Posterior vena cava (tissue), 2 donors: ENCODE data around the gene CBFB. TPM values are rescaled to one million over a fixed set of nuclear protein-coding genes. Genes with fewer than 3 reads are reported as not detected.
"Not testable (repeated sequence)": the region's sequence is repeated elsewhere in the genome, so short reads cannot be mapped to it uniquely, and the experiment has no call there.

ENCODE experiments used
- DNase-seq: peaks from one replicate; pipeline ENCODE4 v3.0.0-alpha.2; 2020; ENCODE audit warnings: low spot score
- intact Hi-C, 2 donors: fragments of 100-400 bp; cut with DNase I; formaldehyde crosslinking; loops; one replicate each; pipeline versions ENCODE4 v1.14.1 to v1.14.2; 2022 to 2023
- long read RNA-seq, 2 donors: library from polyadenylated mRNA; unstranded; transcript quantifications; one replicate each; pipeline ENCODE4 v2.0.0, GENCODE V29; 2020 to 2021
- total RNA-seq, 2 donors: library from RNA; stranded (reverse); fragmentation: NEBNext Ultra II Directional; extraction: Animal tissue kit (Norgen Biotek cat#: 25700); gene quantifications; one replicate each; pipeline ENCODE4 v1.2.1, GENCODE V29; 2021
- donor health status: DM: yes; HTN: yes; CAD: no.
- donor health status: DM: yes; HTN: yes; CAD: no.

The CBFB gene
- total RNA-seq = 10 to 100 TPM; 39.7 to 42.0 TPM
- long read RNA-seq, donor 1, transcript CBFB-202 (6 exons, 2,971 nt) = major isoform, 6 of 14 reads
- long read RNA-seq, donor 1, transcript CBFB-201 (6 exons, 3,136 nt) = minor isoform, 5 of 14 reads
- long read RNA-seq, donor 1, partial matches to known transcripts = 0 of 14 reads
- long read RNA-seq, donor 1, other reads (novel, unspliced or antisense) = 3 of 14 reads
- long read RNA-seq, donor 2, partial matches to known transcripts = 0 of 7 reads
- long read RNA-seq, donor 2, other reads (novel, unspliced or antisense) = 6 of 7 reads

- intact Hi-C loops = loop anchor here in 1 of 2 donors (1.0 kb wide), 1 partner anchor 41 kb away; no protein-coding TSS in a partner anchor
- DNase-seq = peak; percentile 97
These were observed at the start of gene CBFB for GRCh38 chr16:67028696-67029253. Gene CBFB (plus strand): TSS chr16:67029149. CDS start chr16:67029408, 259 bp downstream.

- intact Hi-C loops = no loop called here
- no peak for DNase-seq
These were observed 45.9 kb upstream of the CBFB start for GRCh38 chr16:66983033-66983432.

GRCh38 chr16:66984892-66985311 lies 44.0 kb upstream of the CBFB start:
- DNase-seq = no peak
- intact Hi-C loops = no loop called here

GRCh38 chr16:66986559-66986958 lies 42.4 kb upstream of the CBFB start:
- intact Hi-C loops = no loop called here
- DNase-seq = no peak

GRCh38 chr16:66988197-66988788 lies 40.7 kb upstream of the CBFB start, which contains the start of gene CES4A:
Gene CES4A (plus strand): TSS chr16:66988589. CDS start chr16:66988773, 184 bp downstream.
- no peak for DNase-seq
- intact Hi-C loops = no loop called here

- no peak for DNase-seq
- intact Hi-C loops = no loop called here
These were observed 37.3 kb upstream of the CBFB start for GRCh38 chr16:66991545-66992077.

GRCh38 chr16:66993558-66993957 lies 35.4 kb upstream of the CBFB start:
- intact Hi-C loops, DNase-seq: not testable (repeated sequence)

GRCh38 chr16:66996324-66996982 lies 32.5 kb upstream of the CBFB start:
- no peak for DNase-seq
- intact Hi-C loops = no loop called here

- intact Hi-C loops = no loop called here
- DNase-seq = no peak
These were observed 32.0 kb upstream of the CBFB start for GRCh38 chr16:66996983-66997358.

- no peak for DNase-seq
- intact Hi-C loops = no loop called here
These were observed 28.3 kb upstream of the CBFB start for GRCh38 chr16:67000384-67001351.

- intact Hi-C loops = no loop called here
- no peak for DNase-seq
These were observed 27.2 kb upstream of the CBFB start for GRCh38 chr16:67001726-67002125.

GRCh38 chr16:67006930-67007658 lies 21.9 kb upstream of the CBFB start:
- intact Hi-C loops = no loop called here
- no peak for DNase-seq

- intact Hi-C loops = no loop called here
These were observed 19.8 kb upstream of the CBFB start for GRCh38 chr16:67009158-67009557.

GRCh38 chr16:67011274-67011673 lies 17.7 kb upstream of the CBFB start:
- intact Hi-C loops = no loop called here

More at GRCh38 chr16:67009158-67009557, 19.8 kb upstream of the CBFB start:
- no peak for DNase-seq

GRCh38 chr16:67013233-67013822 lies 15.6 kb upstream of the CBFB start:
- peak; percentile 72 for DNase-seq
- intact Hi-C loops = no loop called here

More at GRCh38 chr16:67011274-67011673, 17.7 kb upstream of the CBFB start:
- no peak for DNase-seq

GRCh38 chr16:67013823-67014633 lies 14.9 kb upstream of the CBFB start:
- intact Hi-C loops = no loop called here
- DNase-seq = peak; percentile 93
